ENCODE measurements around the gene UPK3BL2.
"Not testable (repeated sequence)": the region's sequence is repeated elsewhere in the genome, so short reads cannot be mapped to it uniquely, and the experiment has no call there.

Gene UPK3BL2

DNA sequence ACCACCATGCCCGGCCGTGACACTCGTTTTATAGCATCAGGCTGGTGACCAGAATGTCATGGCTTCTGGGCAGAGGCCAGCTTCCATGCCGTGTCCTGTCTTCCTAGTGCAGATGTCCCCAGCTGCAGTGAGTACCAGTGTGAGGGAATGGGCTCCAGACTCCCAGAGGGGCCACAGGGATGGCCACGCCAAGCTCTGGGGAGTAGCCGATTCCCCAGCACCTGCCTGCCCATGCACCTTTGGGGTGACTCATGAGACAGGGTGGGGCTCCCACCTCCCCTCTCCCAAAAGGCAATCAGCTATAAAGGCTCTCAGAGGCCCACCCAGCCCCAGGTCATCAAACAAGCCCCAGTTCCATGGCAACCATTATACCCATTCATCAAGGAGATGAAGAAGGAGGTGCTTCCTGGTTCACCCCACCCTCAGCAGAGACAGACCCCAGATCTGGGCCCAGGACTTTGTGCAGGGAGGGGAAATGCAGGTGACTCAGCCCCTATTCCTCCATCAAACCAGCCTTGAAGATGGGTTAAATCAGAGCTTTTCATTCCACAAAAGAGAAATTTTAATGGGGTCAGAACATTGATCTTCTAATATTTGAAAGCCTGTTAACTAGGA is 7.4 kb upstream of the UPK3BL2 start, which contains the start of gene SPDYE2:
Gene SPDYE2, plus strand, starts transcription at position 419 of the 615 bp plus-strand sequence. CDS start 2,030 bp downstream, outside the sequence.
- not testable (repeated sequence) for H3K27me3 ChIP-seq (ENCODE audit: control insufficient read depth, insufficient read depth, low read length); H3K4me3 ChIP-seq (ENCODE audit: low read length); H3K36me3 ChIP-seq (ENCODE audit: control insufficient read depth, insufficient read depth, low read length); H3K9ac ChIP-seq (ENCODE audit: low read length); H3K9me3 ChIP-seq (ENCODE audit: control insufficient read depth, low read length); H3K4me1 ChIP-seq (ENCODE audit: control insufficient read depth, insufficient read depth, low read length)

DNA sequence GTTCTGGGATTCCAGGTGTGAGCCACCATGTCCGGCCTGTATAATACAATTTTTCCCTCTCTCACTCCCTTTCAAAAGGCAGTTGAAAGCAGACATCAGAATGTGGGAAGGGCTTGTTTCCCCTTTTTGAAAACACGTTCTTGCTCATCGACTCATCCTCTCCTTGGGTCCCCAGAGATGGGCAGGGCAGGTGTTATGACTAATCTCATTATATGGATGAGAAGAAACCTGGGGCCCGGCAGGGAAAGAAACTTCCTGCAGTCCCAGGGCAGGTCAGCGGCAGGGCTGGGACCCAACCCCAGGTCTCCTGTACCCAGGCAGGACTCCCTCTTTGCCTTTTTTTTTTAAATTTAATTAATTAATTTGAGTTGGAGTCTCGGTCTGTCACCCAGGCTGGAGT is 2.9 kb upstream of the UPK3BL2 start:
- H3K9me3 ChIP-seq (ENCODE audit: control insufficient read depth, low read length); H3K4me3 ChIP-seq (ENCODE audit: low read length); H3K27me3 ChIP-seq (ENCODE audit: control insufficient read depth, insufficient read depth, low read length); H3K4me1 ChIP-seq (ENCODE audit: control insufficient read depth, insufficient read depth, low read length); H3K36me3 ChIP-seq (ENCODE audit: control insufficient read depth, insufficient read depth, low read length); H3K9ac ChIP-seq (ENCODE audit: low read length): not testable (repeated sequence)

DNA sequence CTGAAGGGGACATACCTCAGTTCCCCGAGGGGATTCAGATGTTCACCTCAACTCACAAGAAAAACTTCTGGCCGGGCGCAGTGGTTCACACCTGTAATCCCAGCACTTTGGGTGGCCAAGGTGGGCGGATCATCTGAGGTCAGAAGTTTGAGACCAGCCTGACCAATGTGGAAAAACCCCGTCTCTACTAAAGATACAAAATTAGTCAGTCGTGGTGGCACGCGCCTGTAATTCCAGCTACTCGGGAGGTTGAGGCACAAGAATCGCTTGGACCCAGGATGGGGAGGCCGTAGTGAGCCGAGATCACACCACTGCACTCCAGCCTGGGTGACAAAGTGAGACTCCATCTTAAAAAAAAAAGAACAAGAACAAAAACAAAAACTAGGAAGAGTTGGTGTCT is 1.8 kb upstream of the UPK3BL2 start:
- H3K9ac ChIP-seq (ENCODE audit: low read length); H3K9me3 ChIP-seq (ENCODE audit: control insufficient read depth, low read length); H3K36me3 ChIP-seq (ENCODE audit: control insufficient read depth, insufficient read depth, low read length); H3K4me3 ChIP-seq (ENCODE audit: low read length); H3K4me1 ChIP-seq (ENCODE audit: control insufficient read depth, insufficient read depth, low read length); H3K27me3 ChIP-seq (ENCODE audit: control insufficient read depth, insufficient read depth, low read length): not testable (repeated sequence)

DNA sequence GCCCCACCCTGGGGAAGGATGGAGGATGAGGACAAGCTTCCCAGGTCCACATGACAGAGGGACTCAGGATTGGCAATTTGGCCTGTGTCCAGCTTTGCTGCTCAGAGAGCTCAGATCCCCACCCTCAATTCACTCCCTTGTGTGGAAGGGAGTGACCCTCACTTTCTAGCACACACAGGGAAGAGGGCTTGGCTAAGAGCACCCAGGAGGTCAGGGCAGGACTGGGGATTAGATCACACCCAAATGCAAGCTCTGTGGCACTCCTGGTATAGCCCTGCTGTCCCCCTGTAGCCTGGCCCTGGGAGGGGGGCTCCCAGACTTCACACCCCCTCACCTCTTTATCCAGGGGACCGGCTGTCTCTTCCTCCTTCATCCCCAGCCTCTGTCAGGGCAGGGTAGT is 876 bp upstream of the UPK3BL2 start:
- H3K9ac ChIP-seq (ENCODE audit: low read length); H3K27me3 ChIP-seq (ENCODE audit: control insufficient read depth, insufficient read depth, low read length); H3K36me3 ChIP-seq (ENCODE audit: control insufficient read depth, insufficient read depth, low read length); H3K4me1 ChIP-seq (ENCODE audit: control insufficient read depth, insufficient read depth, low read length); H3K4me3 ChIP-seq (ENCODE audit: low read length); H3K9me3 ChIP-seq (ENCODE audit: control insufficient read depth, low read length): not testable (repeated sequence)

DNA sequence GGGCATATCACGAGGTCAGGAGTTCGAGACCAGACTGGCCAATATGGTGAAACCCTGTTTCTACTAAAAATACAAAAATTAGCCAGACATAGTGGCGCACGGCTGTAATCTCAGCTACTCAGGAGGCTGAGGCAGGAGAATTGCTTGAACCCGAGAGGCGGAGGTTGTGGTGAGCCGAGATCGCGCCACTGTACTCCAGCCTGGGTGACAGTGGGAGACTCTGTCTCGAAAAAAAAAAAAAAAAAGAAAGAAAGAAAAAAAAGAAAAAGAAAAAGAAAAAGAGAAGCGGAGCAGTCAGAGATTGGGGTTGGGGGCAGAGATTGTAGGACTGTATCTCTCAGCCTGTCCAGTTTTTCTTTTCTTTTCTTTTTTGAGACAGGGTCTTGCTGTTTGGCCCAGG is 725 bp downstream of the UPK3BL2 start:
- not testable (repeated sequence) for H3K27me3 ChIP-seq (ENCODE audit: control insufficient read depth, insufficient read depth, low read length); H3K9ac ChIP-seq (ENCODE audit: low read length); H3K9me3 ChIP-seq (ENCODE audit: control insufficient read depth, low read length); H3K4me1 ChIP-seq (ENCODE audit: control insufficient read depth, insufficient read depth, low read length); H3K36me3 ChIP-seq (ENCODE audit: control insufficient read depth, insufficient read depth, low read length); H3K4me3 ChIP-seq (ENCODE audit: low read length)

DNA sequence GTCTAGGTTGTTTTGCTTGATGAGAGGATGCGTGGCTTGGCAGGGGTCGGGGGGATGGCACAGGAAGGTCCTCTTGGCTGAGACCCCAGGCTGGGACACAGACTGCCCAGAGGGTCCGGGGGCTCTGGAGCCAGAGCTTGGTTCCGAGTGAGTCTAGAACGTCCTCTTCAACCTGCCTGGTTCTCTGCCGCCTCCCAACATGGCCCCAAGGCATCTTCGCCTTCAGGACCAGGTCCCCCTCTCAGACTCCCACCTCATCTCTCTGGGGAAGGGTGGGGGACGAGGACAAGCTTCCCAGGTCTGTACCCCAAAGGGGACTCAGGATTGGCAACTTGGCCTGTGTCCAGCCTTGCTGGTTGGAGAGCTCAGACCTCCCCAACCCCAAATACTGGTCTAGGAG is 1.4 kb downstream of the UPK3BL2 start:
- H3K36me3 ChIP-seq (ENCODE audit: control insufficient read depth, insufficient read depth, low read length); H3K27me3 ChIP-seq (ENCODE audit: control insufficient read depth, insufficient read depth, low read length); H3K4me3 ChIP-seq (ENCODE audit: low read length); H3K9me3 ChIP-seq (ENCODE audit: control insufficient read depth, low read length); H3K9ac ChIP-seq (ENCODE audit: low read length); H3K4me1 ChIP-seq (ENCODE audit: control insufficient read depth, insufficient read depth, low read length): not testable (repeated sequence)

DNA sequence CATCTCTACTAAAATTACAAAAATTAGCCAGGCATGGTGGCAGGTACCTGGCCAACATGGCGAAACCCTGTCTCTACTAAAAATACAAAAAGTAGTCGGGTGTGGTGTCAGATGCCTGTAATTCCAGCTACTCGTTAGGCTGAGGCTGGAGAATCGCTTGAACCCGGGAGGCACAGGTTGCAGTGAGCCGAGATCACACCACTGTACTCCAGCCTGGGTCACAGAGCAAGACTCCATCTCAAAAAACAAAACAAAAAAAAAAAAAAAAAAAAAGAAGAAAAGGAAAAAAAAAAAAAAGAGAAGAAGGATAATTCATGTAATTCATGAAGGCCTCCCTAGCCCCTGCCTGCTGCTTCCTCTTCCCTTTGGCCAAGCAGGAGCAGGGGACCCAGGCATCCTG is 2.9 kb downstream of the UPK3BL2 start:
- not testable (repeated sequence) for H3K9ac ChIP-seq (ENCODE audit: low read length); H3K27me3 ChIP-seq (ENCODE audit: control insufficient read depth, insufficient read depth, low read length); H3K36me3 ChIP-seq (ENCODE audit: control insufficient read depth, insufficient read depth, low read length); H3K4me3 ChIP-seq (ENCODE audit: low read length); H3K9me3 ChIP-seq (ENCODE audit: control insufficient read depth, low read length); H3K4me1 ChIP-seq (ENCODE audit: control insufficient read depth, insufficient read depth, low read length)

DNA sequence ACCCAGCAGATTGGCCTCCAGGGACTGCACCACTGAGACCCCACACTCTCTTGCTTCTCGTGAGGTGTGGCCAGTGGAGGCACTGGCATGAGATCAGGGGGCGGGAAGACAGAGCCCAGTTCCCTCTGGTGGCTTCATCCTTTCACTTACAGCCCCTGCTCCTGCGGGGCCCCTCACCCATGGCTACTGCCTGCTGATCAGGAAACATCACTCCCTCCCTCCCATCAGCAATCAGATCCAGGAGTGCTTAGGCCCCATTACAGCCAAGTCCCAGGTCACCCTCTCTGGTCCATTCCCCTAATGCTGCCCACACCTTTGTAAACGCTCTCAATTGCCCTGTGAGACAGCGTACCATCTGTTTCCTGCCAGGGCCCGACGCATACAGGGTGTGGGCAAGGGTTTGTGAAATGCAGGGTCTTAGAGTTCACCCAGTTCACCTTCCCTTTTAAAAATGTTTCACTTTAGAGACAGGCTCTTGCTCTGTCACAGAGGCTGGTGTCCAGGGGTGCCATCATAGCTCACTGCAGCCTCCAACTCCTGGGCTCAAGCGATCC is 8.4 kb downstream of the UPK3BL2 start:
- H3K4me3 ChIP-seq (ENCODE audit: low read length); H3K36me3 ChIP-seq (ENCODE audit: control insufficient read depth, insufficient read depth, low read length); H3K4me1 ChIP-seq (ENCODE audit: control insufficient read depth, insufficient read depth, low read length); H3K9me3 ChIP-seq (ENCODE audit: control insufficient read depth, low read length); H3K27me3 ChIP-seq (ENCODE audit: control insufficient read depth, insufficient read depth, low read length); H3K9ac ChIP-seq (ENCODE audit: low read length): not testable (repeated sequence)

DNA sequence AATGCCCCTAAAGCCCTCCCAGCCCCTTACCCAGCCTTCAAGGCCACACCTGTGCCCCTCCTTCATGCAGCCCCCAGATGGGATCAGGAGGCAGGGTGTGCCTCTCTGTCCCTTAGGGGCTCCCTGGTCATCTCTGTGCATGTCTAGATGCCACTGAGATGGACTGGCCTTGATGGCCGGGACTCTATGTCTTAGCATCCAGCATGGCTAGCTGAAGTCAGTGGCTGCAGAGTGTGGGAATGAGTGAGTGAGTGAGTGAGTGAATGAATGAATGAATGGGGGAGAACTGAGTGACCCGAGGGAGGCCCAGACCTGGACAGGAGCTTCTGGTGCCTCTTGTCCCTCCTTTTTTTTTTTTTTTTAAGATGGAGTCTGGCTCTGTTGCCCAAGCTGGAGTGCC is 11.4 kb downstream of the UPK3BL2 start:
- H3K4me3 ChIP-seq (ENCODE audit: low read length); H3K9ac ChIP-seq (ENCODE audit: low read length); H3K27me3 ChIP-seq (ENCODE audit: control insufficient read depth, insufficient read depth, low read length); H3K9me3 ChIP-seq (ENCODE audit: control insufficient read depth, low read length); H3K36me3 ChIP-seq (ENCODE audit: control insufficient read depth, insufficient read depth, low read length); H3K4me1 ChIP-seq (ENCODE audit: control insufficient read depth, insufficient read depth, low read length): not testable (repeated sequence)

DNA sequence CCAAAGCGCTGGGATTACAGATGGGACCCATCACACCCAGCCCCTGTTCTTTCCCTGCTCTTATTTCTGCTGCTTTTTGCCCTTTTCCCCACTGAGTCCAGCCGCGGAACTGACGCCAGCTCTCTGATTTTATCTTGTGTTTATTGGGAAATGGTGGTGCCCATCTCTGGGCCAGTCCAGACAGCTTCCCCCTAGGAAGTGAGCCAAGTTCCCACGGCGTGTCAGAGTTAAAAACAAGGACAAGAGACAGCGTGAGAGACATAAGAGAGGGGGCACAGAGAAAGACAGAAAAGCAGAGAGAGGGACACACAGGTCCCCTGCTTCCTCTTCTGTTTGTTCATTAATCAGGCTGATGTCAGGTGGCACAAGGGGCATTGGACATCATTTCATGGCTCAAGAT is 11.9 kb downstream of the UPK3BL2 start:
- not testable (repeated sequence) for H3K4me1 ChIP-seq (ENCODE audit: control insufficient read depth, insufficient read depth, low read length); H3K9ac ChIP-seq (ENCODE audit: low read length); H3K4me3 ChIP-seq (ENCODE audit: low read length); H3K9me3 ChIP-seq (ENCODE audit: control insufficient read depth, low read length); H3K36me3 ChIP-seq (ENCODE audit: control insufficient read depth, insufficient read depth, low read length); H3K27me3 ChIP-seq (ENCODE audit: control insufficient read depth, insufficient read depth, low read length)

DNA sequence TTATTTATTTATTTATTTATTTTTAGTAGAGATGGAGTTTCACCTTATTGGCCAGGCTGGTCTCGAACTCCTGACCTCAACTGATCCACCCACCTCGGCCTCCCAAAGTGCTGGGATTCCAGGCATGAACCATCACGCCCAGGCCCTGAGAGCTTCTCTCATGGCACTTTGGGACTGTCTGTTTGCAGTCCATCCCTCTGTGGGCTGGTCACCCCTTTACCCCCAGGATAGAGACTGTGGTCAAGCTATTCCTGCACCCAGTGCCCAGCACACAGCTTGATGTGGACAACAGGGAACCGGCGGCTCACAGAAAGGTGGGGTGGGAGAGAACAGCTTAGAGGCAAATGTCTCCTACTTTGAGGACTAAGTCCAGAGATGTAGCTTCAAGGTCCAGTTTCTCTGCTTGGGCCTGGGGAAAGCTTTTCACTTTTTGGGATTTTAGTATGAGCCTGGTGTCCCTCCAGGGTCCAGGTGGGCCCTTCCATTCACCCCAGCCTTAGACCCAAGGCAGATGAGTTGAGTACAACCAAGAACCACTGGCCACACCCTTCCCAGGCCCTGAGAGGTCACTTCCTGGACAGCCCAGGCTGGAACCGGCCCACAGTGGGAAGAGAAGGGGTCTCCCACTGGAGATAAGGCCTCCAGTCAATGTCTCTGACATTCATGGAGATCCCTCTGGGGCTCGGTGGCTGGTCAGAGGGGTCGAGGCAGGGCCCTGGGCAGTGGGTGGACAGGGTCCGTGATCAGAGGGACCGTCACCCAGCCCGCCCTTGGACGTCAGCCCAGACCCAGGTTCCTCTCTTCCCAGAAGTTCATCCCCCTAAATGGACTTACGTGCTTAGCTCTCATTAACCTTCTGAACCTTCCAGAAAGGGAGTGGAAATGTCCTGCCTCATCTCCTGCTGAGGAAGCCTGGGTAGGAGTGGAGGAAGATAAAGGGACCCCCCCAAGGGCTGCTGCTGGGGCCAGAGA is 15.4 kb downstream of the UPK3BL2 start:
- not testable (repeated sequence) for H3K4me1 ChIP-seq (ENCODE audit: control insufficient read depth, insufficient read depth, low read length); H3K27me3 ChIP-seq (ENCODE audit: control insufficient read depth, insufficient read depth, low read length); H3K9ac ChIP-seq (ENCODE audit: low read length); H3K36me3 ChIP-seq (ENCODE audit: control insufficient read depth, insufficient read depth, low read length); H3K9me3 ChIP-seq (ENCODE audit: control insufficient read depth, low read length); H3K4me3 ChIP-seq (ENCODE audit: low read length)

DNA sequence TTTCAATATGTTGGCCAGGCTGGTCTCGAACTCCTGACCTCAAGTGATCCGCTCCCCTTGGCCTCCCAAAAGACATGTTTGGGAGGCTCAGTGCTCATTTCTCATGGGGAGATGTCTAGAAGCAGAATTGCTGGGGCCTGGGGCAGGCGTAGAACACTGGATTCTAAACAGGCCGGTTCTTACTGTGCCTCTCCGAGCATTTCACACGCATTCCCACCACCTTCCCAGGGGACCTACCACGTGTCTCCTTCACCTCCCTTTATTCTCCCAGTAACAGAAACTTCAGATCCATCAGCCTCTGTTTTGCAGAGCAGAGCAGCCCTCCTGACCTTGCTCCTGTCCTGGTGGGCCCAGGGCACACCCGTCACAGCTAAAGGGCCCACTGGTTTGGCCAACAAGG is 16.3 kb downstream of the UPK3BL2 start:
- not testable (repeated sequence) for H3K4me3 ChIP-seq (ENCODE audit: low read length); H3K27me3 ChIP-seq (ENCODE audit: control insufficient read depth, insufficient read depth, low read length); H3K36me3 ChIP-seq (ENCODE audit: control insufficient read depth, insufficient read depth, low read length); H3K9ac ChIP-seq (ENCODE audit: low read length); H3K4me1 ChIP-seq (ENCODE audit: control insufficient read depth, insufficient read depth, low read length); H3K9me3 ChIP-seq (ENCODE audit: control insufficient read depth, low read length)
